Measurements from ENCODE around the gene FAM163B. TPM values are rescaled to one million over a fixed set of nuclear protein-coding genes. Genes with fewer than 3 reads are reported as not detected.

Gene FAM163B
- total RNA-seq, 2 donors from 2014 or later = 1.2 TPM; not detected in 1

- Histone ChIP-seq H3K27me3 (no peaks in the 10 kb centered on the region), H3K9me3 (no peaks in the 10 kb centered on the region), H3K27ac (no peak overlapping the region), H3K36me3 (no peaks in the 10 kb centered on the region), H3K4me1 (no peaks in the 10 kb centered on the region), H3K9ac (ENCODE audit: low read depth in 2 of 2, low read length in 2 of 2) (no peak overlapping the region), H3K4me3 (no peak overlapping the region)
- intact Hi-C loops (cut with DNase I) = no loop called here
- DNase-seq = no peak
- no peak for TF ChIP-seq CTCF (IDR thresholded peaks at IDR 0.05)
These were observed 25.9 kb upstream of the FAM163B start for GRCh38 chr9:133635098-133635497.

- no peak for TF ChIP-seq CTCF (IDR thresholded peaks at IDR 0.05)
- Histone ChIP-seq H3K9me3 (no peaks in the 10 kb centered on the region), H3K4me3 (no peak overlapping the region), H3K36me3 (no peaks in the 10 kb centered on the region), H3K9ac (ENCODE audit: low read depth in 2 of 2, low read length in 2 of 2) (no peak overlapping the region), H3K27ac (no peak overlapping the region), H3K27me3 (no peaks in the 10 kb centered on the region), H3K4me1 (no peaks in the 10 kb centered on the region)
- intact Hi-C loops (cut with DNase I) = no loop called here
- no peak for DNase-seq
These were observed 25.0 kb upstream of the FAM163B start for GRCh38 chr9:133634081-133634691.

- H3K27ac ChIP-seq = no peak overlapping the region
These were observed 24.5 kb upstream of the FAM163B start for GRCh38 chr9:133633681-133634080.

GRCh38 chr9:133632806-133633680, 23.9 kb upstream of the FAM163B start:
- H3K9ac ChIP-seq (ENCODE audit: low read depth in 2 of 2, low read length in 2 of 2) = no peak overlapping the region
- DNase-seq = no peak
- no peaks in the 10 kb centered on the region for H3K9me3 ChIP-seq
- intact Hi-C loops (cut with DNase I) = no loop called here
- no peak overlapping the region for H3K4me3 ChIP-seq
- H3K36me3 ChIP-seq = no peaks in the 10 kb centered on the region
- TF ChIP-seq CTCF (IDR thresholded peaks at IDR 0.05) = no peak
- H3K27me3 ChIP-seq = no peaks in the 10 kb centered on the region
- H3K4me1 ChIP-seq = no peaks in the 10 kb centered on the region
- no peak overlapping the region for H3K27ac ChIP-seq

More at GRCh38 chr9:133633681-133634080, 24.5 kb upstream of the FAM163B start:
- H3K4me3 ChIP-seq = no peak overlapping the region
- no peaks in the 10 kb centered on the region for H3K27me3 ChIP-seq
- intact Hi-C loops (cut with DNase I) = no loop called here
- no peaks in the 10 kb centered on the region for H3K4me1 ChIP-seq
- DNase-seq = no peak
- H3K36me3 ChIP-seq = no peaks in the 10 kb centered on the region
- H3K9me3 ChIP-seq = no peaks in the 10 kb centered on the region
- TF ChIP-seq CTCF (IDR thresholded peaks at IDR 0.05) = no peak
- no peak overlapping the region for H3K9ac ChIP-seq (ENCODE audit: low read depth in 2 of 2, low read length in 2 of 2)

- H3K9ac ChIP-seq (ENCODE audit: low read depth in 2 of 2, low read length in 2 of 2) = no peak overlapping the region
- H3K27ac ChIP-seq = no peak overlapping the region
- no peak for TF ChIP-seq CTCF (IDR thresholded peaks at IDR 0.05)
- no peak for DNase-seq
- H3K4me1 ChIP-seq = no peaks in the 10 kb centered on the region
- intact Hi-C loops (cut with DNase I) = no loop called here
- H3K27me3 ChIP-seq = no peaks in the 10 kb centered on the region
- H3K36me3 ChIP-seq = no peaks in the 10 kb centered on the region
- H3K4me3 ChIP-seq = no peak overlapping the region
- H3K9me3 ChIP-seq = no peaks in the 10 kb centered on the region
These were observed 21.9 kb upstream of the FAM163B start for GRCh38 chr9:133631111-133631510.
